SHP77 (cell line): Measurements from ENCODE around the gene ZNF529.

Experiments used
- DNase-seq, 2 experiments: peaks; one replicate each; lab custom pipeline; 2025; lab: John Stamatoyannopoulos, UW

Gene ZNF529

DNA sequence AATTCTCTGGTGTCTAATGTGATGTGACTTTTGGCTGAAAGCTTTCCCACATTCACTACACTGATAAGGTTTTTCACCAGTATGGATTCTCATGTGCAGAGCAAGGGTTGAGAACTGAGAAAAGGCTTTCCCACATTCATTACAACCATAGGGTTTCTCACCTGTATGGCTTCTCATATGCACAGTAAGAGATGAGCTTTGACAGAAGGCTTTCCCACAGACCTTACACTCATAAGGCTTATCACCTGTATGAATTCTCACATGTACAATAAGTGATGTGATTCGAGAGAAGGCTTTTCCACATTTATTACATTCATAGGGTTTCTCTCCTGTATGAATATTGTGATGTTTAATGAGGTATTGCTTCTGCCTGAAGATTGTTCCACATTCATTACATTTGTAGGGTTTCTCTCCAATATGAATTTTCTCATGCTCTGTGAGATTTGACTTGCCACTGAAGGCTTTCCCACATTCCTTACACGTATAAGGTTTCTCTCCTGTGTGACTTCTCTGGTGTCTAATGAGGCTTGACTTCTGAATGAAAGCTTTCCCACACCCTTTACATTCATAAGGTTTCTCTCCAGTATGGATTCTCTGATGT, 59.0 kb downstream of the ZNF529 start:
- no peak for DNase-seq

DNA sequence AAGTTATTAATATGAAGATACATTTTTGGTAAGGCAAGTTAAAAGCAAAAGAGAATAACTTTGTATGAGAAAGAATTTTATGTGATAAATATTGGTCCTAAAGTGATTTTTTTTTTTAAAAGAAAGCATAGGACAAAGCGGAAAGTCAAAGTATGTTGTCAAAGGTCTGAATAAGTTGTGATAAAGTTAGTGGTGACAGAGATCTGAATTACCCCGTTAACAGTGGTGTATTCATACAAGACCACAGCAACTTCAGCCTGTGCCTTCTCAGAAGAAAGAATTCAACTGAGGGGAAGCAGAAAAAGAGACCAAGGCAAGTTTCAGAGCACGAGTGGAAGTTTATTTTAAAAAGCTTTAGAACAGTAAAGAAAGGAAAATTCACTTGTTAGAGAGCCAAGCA, 64.8 kb downstream of the ZNF529 start:
- no peak for DNase-seq

DNA sequence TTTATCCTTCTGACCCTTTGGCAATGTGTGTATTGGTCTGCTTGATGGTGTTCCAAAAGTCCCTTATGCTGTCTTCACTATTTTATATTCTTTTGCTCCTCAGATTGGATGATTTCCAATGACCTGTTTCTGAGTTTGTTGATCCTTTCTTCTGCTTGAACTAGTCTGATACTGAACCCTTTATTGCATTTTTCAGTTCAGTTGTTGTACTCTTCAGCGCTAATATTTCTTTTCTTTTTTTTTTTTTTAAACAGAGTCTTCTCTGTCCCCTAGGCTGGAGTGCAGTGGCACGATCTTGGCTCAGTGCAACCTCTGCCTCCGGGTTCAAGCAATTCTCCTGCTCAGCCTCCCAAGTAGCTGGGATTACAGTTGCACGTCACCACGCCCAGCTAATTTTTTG, 71.1 kb downstream of the ZNF529 start:
- no peak for DNase-seq

DNA sequence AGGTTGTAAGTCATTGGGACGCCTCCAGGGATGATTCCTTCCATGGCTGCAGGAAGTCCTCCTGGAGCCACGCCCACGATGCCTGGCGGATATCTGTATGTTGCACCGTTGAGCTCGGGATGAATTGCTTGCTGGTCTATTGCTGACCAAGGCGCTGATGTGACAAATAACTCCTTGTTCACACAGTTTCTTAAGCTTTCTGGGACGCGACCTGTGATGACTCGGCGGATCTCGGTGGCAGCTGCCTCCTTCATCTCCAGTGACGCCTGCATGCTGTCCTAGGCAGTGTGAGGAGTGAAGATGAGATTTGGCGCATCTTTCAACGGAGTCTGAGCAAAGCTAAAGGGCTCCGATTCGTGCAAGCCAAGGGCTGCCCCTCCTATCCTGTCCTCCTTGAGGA, 76.1 kb downstream of the ZNF529 start:
- no peak for DNase-seq
